ENCODE results near the gene TMEM145.

- no peak for TF ChIP-seq GABPB1 (CRISPR knock-in tag; IDR thresholded peaks at IDR 0.05)
- TF ChIP-seq, protein P1, sequence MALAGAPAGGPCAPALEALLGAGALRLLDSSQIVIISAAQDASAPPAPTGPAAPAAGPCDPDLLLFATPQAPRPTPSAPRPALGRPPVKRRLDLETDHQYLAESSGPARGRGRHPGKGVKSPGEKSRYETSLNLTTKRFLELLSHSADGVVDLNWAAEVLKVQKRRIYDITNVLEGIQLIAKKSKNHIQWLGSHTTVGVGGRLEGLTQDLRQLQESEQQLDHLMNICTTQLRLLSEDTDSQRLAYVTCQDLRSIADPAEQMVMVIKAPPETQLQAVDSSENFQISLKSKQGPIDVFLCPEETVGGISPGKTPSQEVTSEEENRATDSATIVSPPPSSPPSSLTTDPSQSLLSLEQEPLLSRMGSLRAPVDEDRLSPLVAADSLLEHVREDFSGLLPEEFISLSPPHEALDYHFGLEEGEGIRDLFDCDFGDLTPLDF (CRISPR knock-in tag; IDR thresholded peaks at IDR 0.05): no peak
These were observed 20.8 kb upstream of the TMEM145 start for GRCh38 chr19:42292042-42292960.

Data from K562 (cell line).